Measurements from ENCODE around the gene EZR. TPM values are rescaled to one million over a fixed set of nuclear protein-coding genes. Genes with fewer than 3 reads are reported as not detected.

EZR gene
- total and polyA plus RNA-seq, 10 of the 15 experiments (the other 5 are each of a cell fraction or from before 2014, with no cell fraction given) = 79.1 to 282 (median 161) TPM

GRCh38 chr6:158804207-158804606 lies 15.0 kb downstream of the EZR start:
- peaks cover 8% of the 10 kb centered on the region; the same call in 1 of the 2 replicates for H4K20me1 ChIP-seq (ENCODE audit: control insufficient read depth, insufficient read depth)
- peak overlapping the region; percentile 98 for H3K4me2 ChIP-seq (ENCODE audit: control insufficient read depth, insufficient read depth)
- ATAC-seq = peak; percentile 2; the same call in 2 of the 3 replicates

More at GRCh38 chr6:158804207-158804606, 15.0 kb downstream of the EZR start:
- Histone ChIP-seq H3K79me2 (ENCODE audit: control insufficient read depth, insufficient read depth, low read length) (peaks cover 93% of the 10 kb centered on the region), H3K36me3 (ENCODE audit: control insufficient read depth in 2 of 2, insufficient read depth in 2 of 2, low read length in 1 of 2) (peaks cover 3 to 22% of the 10 kb centered on the region in 2 experiments), H2AFZ (ENCODE audit: control insufficient read depth, low read depth, low read length) (no peak overlapping the region), H3K27me3 (replicated peaks in 1 of 2; ENCODE audit: control insufficient read depth in 2 of 2, insufficient read depth in 2 of 2, low read length in 1 of 2) (no peaks in the 10 kb centered on the region), H3K4me3 (peak overlapping the region; percentile 55), H3K9ac (ENCODE audit: control insufficient read depth, insufficient read depth, low read length) (peak overlapping the region; percentile 71), H3K27ac (ENCODE audit: control insufficient read depth, insufficient read depth) (peak overlapping the region; percentile 96), H3K9me3 (replicated peaks; ENCODE audit: control insufficient read depth, insufficient read depth, low read length) (no peaks in the 10 kb centered on the region), H3K4me1 (ENCODE audit: control insufficient read depth, insufficient read depth, low read length) (peaks cover 69% of the 10 kb centered on the region)
- ChIA-PET POLR2A (interaction anchor here (0.6 to 1.7 kb wide), 3 partner anchors 9 to 196 kb away, joined by 3 to 10 read pairs (median 3); partner anchors contain the start of gene RSPH3), CTCF (interaction anchor here (1.0 to 1.7 kb wide), 6 partner anchors 9 to 168 kb away, joined by 3 to 9 read pairs (median 4); no protein-coding TSS in a partner anchor), RAD21 (ENCODE audit: unreplicated experiment) (interaction anchor here (1.0 to 1.4 kb wide), 6 partner anchors 9 to 303 kb away, joined by 3 to 12 read pairs (median 4); no protein-coding TSS in a partner anchor), SMC1A (ENCODE audit: uncharacterized antibody, unreplicated experiment) (interaction anchor here (0.9 to 4.2 kb wide), 6 partner anchors 8 to 237 kb away, joined by 3 to 26 read pairs (median 4); no protein-coding TSS in a partner anchor)
- DNase-seq (ENCODE audit: low read depth, low spot score) (no peak), FAIRE-seq (no peak)
- TF ChIP-seq KAT2A (conservative IDR thresholded peaks at IDR 0.05; ENCODE audit: control insufficient read depth, low read depth, low read length) (no peak), RELB (IDR thresholded peaks at IDR 0.05; ENCODE audit: low read depth) (no peak), YY1 (IDR thresholded peaks at IDR 0.05; ENCODE audit: low read depth, low read length) (no peak), IKZF2 (IDR thresholded peaks at IDR 0.05) (no peak), ZNF622 (IDR thresholded peaks at IDR 0.05) (no peak), IRF4 (IDR thresholded peaks at IDR 0.05; ENCODE audit: low read depth, low read length) (no peak), TARDBP (IDR thresholded peaks at IDR 0.05; ENCODE audit: borderline replicate concordance) (no peak), ASH2L (IDR thresholded peaks at IDR 0.05; ENCODE audit: borderline replicate concordance, low read depth) (no peak), EED (IDR thresholded peaks at IDR 0.05; ENCODE audit: low read depth) (no peak)
- TF ChIP-seq, protein P1, sequence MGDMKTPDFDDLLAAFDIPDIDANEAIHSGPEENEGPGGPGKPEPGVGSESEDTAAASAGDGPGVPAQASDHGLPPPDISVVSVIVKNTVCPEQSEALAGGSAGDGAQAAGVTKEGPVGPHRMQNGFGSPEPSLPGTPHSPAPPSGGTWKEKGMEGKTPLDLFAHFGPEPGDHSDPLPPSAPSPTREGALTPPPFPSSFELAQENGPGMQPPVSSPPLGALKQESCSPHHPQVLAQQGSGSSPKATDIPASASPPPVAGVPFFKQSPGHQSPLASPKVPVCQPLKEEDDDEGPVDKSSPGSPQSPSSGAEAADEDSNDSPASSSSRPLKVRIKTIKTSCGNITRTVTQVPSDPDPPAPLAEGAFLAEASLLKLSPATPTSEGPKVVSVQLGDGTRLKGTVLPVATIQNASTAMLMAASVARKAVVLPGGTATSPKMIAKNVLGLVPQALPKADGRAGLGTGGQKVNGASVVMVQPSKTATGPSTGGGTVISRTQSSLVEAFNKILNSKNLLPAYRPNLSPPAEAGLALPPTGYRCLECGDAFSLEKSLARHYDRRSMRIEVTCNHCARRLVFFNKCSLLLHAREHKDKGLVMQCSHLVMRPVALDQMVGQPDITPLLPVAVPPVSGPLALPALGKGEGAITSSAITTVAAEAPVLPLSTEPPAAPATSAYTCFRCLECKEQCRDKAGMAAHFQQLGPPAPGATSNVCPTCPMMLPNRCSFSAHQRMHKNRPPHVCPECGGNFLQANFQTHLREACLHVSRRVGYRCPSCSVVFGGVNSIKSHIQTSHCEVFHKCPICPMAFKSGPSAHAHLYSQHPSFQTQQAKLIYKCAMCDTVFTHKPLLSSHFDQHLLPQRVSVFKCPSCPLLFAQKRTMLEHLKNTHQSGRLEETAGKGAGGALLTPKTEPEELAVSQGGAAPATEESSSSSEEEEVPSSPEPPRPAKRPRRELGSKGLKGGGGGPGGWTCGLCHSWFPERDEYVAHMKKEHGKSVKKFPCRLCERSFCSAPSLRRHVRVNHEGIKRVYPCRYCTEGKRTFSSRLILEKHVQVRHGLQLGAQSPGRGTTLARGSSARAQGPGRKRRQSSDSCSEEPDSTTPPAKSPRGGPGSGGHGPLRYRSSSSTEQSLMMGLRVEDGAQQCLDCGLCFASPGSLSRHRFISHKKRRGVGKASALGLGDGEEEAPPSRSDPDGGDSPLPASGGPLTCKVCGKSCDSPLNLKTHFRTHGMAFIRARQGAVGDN (IDR thresholded peaks at IDR 0.05) = no peak
- in situ Hi-C loops (cut with MboI) (no loop called here), intact Hi-C loops (cut with micrococcal nuclease; ENCODE audit: unreplicated experiment) (no loop called here)
- no TSS peak for BruUV-seq (replicated peaks)
